Osteoblast (primary cell): ENCODE data around the gene IL3RA. TPM values are rescaled to one million over a fixed set of nuclear protein-coding genes. Genes with fewer than 3 reads are reported as not detected.

Experiments
- DNase-seq: peaks from one replicate; pipeline ENCODE4 v3.0.0; 2011; ENCODE audit warnings: low spot score, mixed read lengths; ENCODE audit not compliant: insufficient read length; ENCODE audit errors: missing footprints
- H2AFZ ChIP-seq: 2 replicates; pipeline ENCODE4 v1.6.0; 2011; ENCODE audit warnings: mild to moderate bottlenecking, low read length
- H3K27ac ChIP-seq: 2 replicates; pipeline ENCODE4 v1.5.1; 2011; ENCODE audit warnings: mild to moderate bottlenecking, low read depth, low read length, moderate library complexity
- H3K27me3 ChIP-seq: 2 replicates; pipeline ENCODE4 v1.6.0; 2012; ENCODE audit warnings: mild to moderate bottlenecking, control low read depth, inconsistent platforms, low read length, moderate library complexity; ENCODE audit not compliant: insufficient read depth
- H3K36me3 ChIP-seq: 2 replicates; pipeline ENCODE4 v1.5.1; 2011; ENCODE audit warnings: mild to moderate bottlenecking, low read length, control low read depth, moderate library complexity; ENCODE audit not compliant: insufficient read depth
- H3K4me1 ChIP-seq: 2 replicates; pipeline ENCODE4 v1.5.1; 2011; ENCODE audit warnings: mild to moderate bottlenecking, low read length, control low read depth, moderate library complexity; ENCODE audit not compliant: insufficient read depth
- H3K4me2 ChIP-seq: 2 replicates; pipeline ENCODE4 v1.6.0; 2011; ENCODE audit warnings: mild to moderate bottlenecking, low read length; ENCODE audit not compliant: insufficient read depth
- H3K4me3 ChIP-seq: fragments of 200-600 bp; sonication (generic); 3 replicates; pipeline ENCODE4 v1.5.1; 2012; ENCODE audit warnings: mild to moderate bottlenecking, low read length, inconsistent platforms; ENCODE audit not compliant: insufficient read depth
- H3K79me2 ChIP-seq: 2 replicates; pipeline ENCODE4 v1.6.0; 2012; ENCODE audit warnings: mild to moderate bottlenecking, low read length, control low read depth, inconsistent platforms; ENCODE audit not compliant: insufficient read depth
- H3K9me3 ChIP-seq: 2 replicates; pipeline ENCODE4 v1.5.1; 2011; ENCODE audit warnings: low read depth, low read length, control low read depth
- H4K20me1 ChIP-seq: 2 replicates; pipeline ENCODE4 v1.6.0; 2012; ENCODE audit warnings: mild to moderate bottlenecking, low read length, control low read depth; ENCODE audit not compliant: insufficient read depth
- CTCF ChIP-seq: IDR thresholded peaks from 2 replicates; pipeline ENCODE4 v1.5.1; 2011; ENCODE audit warnings: mild to moderate bottlenecking, low read depth, low read length, moderate library complexity; ENCODE audit errors: extremely low read depth
- total RNA-seq: library from RNA; depleted of rRNA; stranded (reverse); fragments of >200 nt; gene quantifications from 2 replicates; pipeline ENCODE4 v1.2.3, GENCODE V29; 2012

The IL3RA gene
- total RNA-seq, 1 donor, result 0.72 TPM

- Histone ChIP-seq H3K36me3 (peaks cover 6% of the 10 kb centered on the region), H3K4me1 (peaks cover 25% of the 10 kb centered on the region), H3K4me3 (no peak overlapping the region), H3K79me2 (peaks cover 16% of the 10 kb centered on the region), H2AFZ (no peak overlapping the region), H4K20me1 (peaks cover 15% of the 10 kb centered on the region), H3K9me3 (no peaks in the 10 kb centered on the region), H3K27ac (no peak overlapping the region), H3K27me3 (no peaks in the 10 kb centered on the region), H3K4me2 (no peak overlapping the region)
- no peak for TF ChIP-seq CTCF
- no peak for DNase-seq
These were observed 61.1 kb downstream of the IL3RA start for GRCh38 chrX:1397441-1398270.

- H3K4me3 ChIP-seq, result no peak overlapping the region
- peaks cover 13% of the 10 kb centered on the region for H3K79me2 ChIP-seq
- peaks cover 20% of the 10 kb centered on the region for H4K20me1 ChIP-seq
- H3K4me1 ChIP-seq, result peaks cover 18% of the 10 kb centered on the region
- no peaks in the 10 kb centered on the region for H3K9me3 ChIP-seq
- peaks cover 15% of the 10 kb centered on the region for H3K36me3 ChIP-seq
- no peaks in the 10 kb centered on the region for H3K27me3 ChIP-seq
- TF ChIP-seq CTCF, result no peak
- H3K4me2 ChIP-seq, result no peak overlapping the region
- no peak overlapping the region for H2AFZ ChIP-seq
- no peak overlapping the region for H3K27ac ChIP-seq
- peak; percentile 48 for DNase-seq
These were observed 62.1 kb downstream of the IL3RA start for GRCh38 chrX:1398431-1399340.

GRCh38 chrX:1400049-1400448 lies 63.5 kb downstream of the IL3RA start:
- Histone ChIP-seq H3K27ac (no peak overlapping the region), H3K4me3 (no peak overlapping the region), H3K36me3 (peaks cover 28% of the 10 kb centered on the region), H3K9me3 (no peaks in the 10 kb centered on the region), H3K79me2 (peaks cover 7% of the 10 kb centered on the region), H2AFZ (no peak overlapping the region), H3K27me3 (no peaks in the 10 kb centered on the region), H3K4me1 (peaks cover 4% of the 10 kb centered on the region), H4K20me1 (peaks cover 23% of the 10 kb centered on the region), H3K4me2 (no peak overlapping the region)
- no peak for DNase-seq
- TF ChIP-seq CTCF, result no peak
